ENCODE results near the gene RIMBP2.

RIMBP2 gene

GRCh38 chr12:130593056-130593455 is 123.0 kb downstream of the RIMBP2 start:
- no peak overlapping the region for H3K4me3 ChIP-seq (ENCODE audit: low read depth, low read length)
- TF ChIP-seq, protein P1, sequence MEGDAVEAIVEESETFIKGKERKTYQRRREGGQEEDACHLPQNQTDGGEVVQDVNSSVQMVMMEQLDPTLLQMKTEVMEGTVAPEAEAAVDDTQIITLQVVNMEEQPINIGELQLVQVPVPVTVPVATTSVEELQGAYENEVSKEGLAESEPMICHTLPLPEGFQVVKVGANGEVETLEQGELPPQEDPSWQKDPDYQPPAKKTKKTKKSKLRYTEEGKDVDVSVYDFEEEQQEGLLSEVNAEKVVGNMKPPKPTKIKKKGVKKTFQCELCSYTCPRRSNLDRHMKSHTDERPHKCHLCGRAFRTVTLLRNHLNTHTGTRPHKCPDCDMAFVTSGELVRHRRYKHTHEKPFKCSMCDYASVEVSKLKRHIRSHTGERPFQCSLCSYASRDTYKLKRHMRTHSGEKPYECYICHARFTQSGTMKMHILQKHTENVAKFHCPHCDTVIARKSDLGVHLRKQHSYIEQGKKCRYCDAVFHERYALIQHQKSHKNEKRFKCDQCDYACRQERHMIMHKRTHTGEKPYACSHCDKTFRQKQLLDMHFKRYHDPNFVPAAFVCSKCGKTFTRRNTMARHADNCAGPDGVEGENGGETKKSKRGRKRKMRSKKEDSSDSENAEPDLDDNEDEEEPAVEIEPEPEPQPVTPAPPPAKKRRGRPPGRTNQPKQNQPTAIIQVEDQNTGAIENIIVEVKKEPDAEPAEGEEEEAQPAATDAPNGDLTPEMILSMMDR (IDR thresholded peaks at IDR 0.05; ENCODE audit: borderline replicate concordance, insufficient read depth, low read depth, low read length), result no peak

DNA sequence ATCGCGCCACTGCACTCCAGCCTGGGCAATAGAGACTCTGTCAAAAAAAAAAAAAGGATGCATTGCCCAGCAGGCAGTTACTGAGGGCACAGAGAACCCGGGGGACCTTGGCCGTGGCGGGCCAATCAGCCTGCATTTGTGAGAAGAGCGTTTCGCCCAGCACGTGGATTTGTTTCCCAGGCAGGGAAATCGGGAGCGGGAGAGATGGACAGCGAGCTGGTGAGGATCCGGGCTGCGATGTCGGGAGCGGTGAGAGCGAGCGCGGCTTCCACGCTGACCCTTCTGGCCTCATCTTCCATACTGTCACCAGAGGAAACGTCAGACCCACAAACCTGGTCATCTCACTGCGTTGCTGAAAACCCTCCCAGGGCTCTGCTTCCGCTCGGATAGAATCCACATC is 123.5 kb downstream of the RIMBP2 start:
- TF ChIP-seq, protein P1 (IDR thresholded peaks at IDR 0.05; ENCODE audit: borderline replicate concordance, insufficient read depth, low read depth, low read length), result no peak
- H3K4me3 ChIP-seq (ENCODE audit: low read depth, low read length), result no peak overlapping the region

GRCh38 chr12:130591736-130592135 is 124.4 kb downstream of the RIMBP2 start:
- TF ChIP-seq, protein P1 (IDR thresholded peaks at IDR 0.05; ENCODE audit: borderline replicate concordance, insufficient read depth, low read depth, low read length), result no peak
- no peak overlapping the region for H3K4me3 ChIP-seq (ENCODE audit: low read depth, low read length)

- TF ChIP-seq, protein P1 (IDR thresholded peaks at IDR 0.05; ENCODE audit: borderline replicate concordance, insufficient read depth, low read depth, low read length), result no peak
- H3K4me3 ChIP-seq (ENCODE audit: low read depth, low read length), result no peak overlapping the region
Observed at GRCh38 chr12:130590685-130591084, 125.4 kb downstream of the RIMBP2 start.

DNA sequence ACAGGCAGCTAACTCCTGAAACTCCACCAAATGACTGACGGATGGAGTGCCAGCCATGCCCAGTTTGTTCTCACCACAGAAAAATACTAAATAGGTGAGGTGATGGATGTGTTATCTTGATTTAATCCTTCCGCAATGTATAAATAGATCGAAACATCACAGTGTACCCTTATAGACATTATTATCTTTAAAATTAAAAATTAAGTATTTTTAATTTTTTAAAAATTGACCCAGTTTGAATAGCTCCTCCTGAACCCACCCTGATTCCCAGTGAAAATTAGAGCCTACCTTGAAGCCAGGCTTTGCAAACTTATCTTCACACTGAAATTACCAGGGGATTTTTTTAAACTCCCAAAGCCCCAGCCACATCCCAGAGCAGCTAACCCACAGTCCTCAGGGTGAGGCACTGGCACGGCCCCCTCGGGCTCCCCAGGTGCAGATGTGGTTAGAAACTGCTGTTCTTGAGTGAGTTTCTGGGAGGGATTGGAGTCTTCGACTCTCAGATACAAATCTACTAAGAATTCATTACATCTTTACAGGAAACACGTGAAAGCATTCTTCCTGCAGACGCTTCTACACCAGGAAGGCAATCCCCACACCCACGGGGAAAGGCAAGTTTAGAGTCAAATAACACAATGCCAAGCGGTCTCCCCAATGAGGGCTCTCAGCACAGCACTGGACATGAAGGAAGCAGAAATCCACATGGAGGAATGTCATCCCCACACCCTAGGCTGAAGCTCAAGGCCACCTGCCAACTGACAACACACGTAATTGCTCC is 126.4 kb downstream of the RIMBP2 start:
- TF ChIP-seq, protein P1 (IDR thresholded peaks at IDR 0.05; ENCODE audit: borderline replicate concordance, insufficient read depth, low read depth, low read length), result no peak
- H3K4me3 ChIP-seq (ENCODE audit: low read depth, low read length), result no peak overlapping the region

DNA sequence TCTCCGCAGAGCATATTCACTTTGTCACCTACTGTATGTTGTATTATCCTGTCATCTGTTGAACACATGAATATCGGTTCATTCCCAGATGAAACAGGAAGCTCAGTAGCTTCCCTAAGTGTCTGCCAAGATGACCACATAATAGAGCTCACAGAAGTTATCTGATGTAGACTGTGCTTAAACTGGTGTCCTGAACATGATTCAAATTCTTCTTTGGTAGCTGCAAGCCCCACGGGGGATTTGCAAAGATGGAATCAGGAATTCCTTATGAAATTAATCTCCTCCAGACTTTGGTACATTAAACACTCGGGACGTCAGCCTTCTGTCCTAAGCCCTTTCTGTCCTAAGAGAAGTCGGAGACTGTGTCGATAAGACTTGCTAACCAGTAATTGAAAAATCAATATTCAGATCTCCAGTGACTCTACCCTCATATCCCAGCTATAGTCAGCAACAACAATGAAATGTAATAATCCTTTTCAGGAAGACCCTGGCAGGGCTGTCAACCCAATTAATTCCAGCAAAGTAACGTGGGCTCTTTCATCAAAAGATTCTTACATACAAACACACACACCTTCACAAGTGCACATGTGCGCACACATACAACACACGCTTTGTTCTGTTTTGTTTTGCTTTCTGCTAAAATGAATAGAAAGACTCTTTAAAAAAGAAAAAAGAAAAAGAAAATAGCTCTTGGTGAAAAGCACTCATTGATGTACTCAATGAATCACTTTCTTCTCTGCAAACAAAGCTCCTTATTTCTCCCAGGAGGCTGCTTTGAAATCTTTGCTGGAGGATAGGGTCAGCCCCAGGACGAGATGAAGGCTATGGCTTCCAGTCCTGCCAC is 127.2 kb downstream of the RIMBP2 start:
- H3K4me3 ChIP-seq (ENCODE audit: low read depth, low read length), result no peak overlapping the region
- TF ChIP-seq, protein P1 (IDR thresholded peaks at IDR 0.05; ENCODE audit: borderline replicate concordance, insufficient read depth, low read depth, low read length), result no peak

Data from GM12875 (cell line).